ENCODE results near the gene ANKRD23.

ANKRD23 gene

GRCh38 chr2:96837575-96837974 is 6.2 kb downstream of the ANKRD23 start:
- H3K36me3 ChIP-seq = peaks cover 0 to 63% (median 16%) of the 10 kb centered on the region in 3 donors
- no peak for DNase-seq
- H3K27me3 ChIP-seq = no peaks in the 10 kb centered on the region
- H3K9me3 ChIP-seq = no peaks in the 10 kb centered on the region
- intact Hi-C loops (cut with DNase I; ENCODE audit: low total_unique reads) = no loop called here
- no peak overlapping the region for H3K4me3 ChIP-seq
- TF ChIP-seq, protein P1, sequence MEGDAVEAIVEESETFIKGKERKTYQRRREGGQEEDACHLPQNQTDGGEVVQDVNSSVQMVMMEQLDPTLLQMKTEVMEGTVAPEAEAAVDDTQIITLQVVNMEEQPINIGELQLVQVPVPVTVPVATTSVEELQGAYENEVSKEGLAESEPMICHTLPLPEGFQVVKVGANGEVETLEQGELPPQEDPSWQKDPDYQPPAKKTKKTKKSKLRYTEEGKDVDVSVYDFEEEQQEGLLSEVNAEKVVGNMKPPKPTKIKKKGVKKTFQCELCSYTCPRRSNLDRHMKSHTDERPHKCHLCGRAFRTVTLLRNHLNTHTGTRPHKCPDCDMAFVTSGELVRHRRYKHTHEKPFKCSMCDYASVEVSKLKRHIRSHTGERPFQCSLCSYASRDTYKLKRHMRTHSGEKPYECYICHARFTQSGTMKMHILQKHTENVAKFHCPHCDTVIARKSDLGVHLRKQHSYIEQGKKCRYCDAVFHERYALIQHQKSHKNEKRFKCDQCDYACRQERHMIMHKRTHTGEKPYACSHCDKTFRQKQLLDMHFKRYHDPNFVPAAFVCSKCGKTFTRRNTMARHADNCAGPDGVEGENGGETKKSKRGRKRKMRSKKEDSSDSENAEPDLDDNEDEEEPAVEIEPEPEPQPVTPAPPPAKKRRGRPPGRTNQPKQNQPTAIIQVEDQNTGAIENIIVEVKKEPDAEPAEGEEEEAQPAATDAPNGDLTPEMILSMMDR (IDR thresholded peaks at IDR 0.05) = no peak
- no peak overlapping the region for H3K27ac ChIP-seq
- peaks cover 0 to 20% (median 9%) of the 10 kb centered on the region in 4 donors for H3K4me1 ChIP-seq

GRCh38 chr2:96835830-96836229 is 8.0 kb downstream of the ANKRD23 start:
- H3K27me3 ChIP-seq = no peaks in the 10 kb centered on the region
- H3K36me3 ChIP-seq = peaks cover 12 to 69% (median 34%) of the 10 kb centered on the region in 3 donors
- TF ChIP-seq, protein P1 (IDR thresholded peaks at IDR 0.05) = no peak
- intact Hi-C loops (cut with DNase I; ENCODE audit: low total_unique reads) = no loop called here
- no peak for DNase-seq
- H3K4me3 ChIP-seq = no peak overlapping the region
- no peaks in the 10 kb centered on the region for H3K9me3 ChIP-seq
- H3K27ac ChIP-seq = no peak overlapping the region
- peaks cover 0 to 23% (median 11%) of the 10 kb centered on the region in 4 donors for H3K4me1 ChIP-seq

DNA sequence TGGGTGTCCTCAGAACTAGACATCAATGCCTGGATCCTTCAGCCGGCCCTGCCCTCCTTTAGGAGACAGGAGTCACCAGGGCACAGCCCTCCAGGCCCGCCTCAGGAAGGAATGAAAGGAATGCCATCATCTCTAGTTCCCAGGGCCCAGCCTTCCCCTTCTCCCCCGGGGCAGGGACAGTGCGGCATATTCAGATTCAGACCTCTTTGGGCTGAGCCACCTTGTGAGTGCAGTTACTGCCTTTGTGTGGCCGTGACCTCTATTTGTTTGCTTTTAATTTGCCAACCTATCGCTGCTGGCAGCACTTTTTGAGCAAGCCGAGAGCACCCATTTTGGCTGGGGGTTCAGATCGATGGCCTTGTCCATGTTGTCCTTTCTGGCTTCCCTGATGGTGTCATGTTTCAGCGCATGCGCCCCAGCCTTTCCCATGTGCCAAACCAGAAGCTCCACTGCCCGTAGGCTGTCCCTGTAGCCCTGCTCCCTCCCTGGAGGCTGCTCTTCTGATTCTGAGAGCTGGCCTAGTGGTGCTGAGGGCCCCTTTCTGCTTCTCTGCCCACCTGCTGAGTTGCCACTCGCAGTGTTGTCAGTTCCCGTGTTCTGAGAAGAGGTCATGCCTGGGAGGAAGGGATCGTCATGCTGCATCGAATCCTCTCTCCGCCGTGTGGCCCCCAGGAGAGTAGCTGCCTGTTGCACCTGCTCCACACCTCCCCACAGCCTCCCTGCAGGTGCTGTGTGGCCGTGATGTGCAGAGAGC is 10.9 kb downstream of the ANKRD23 start:
- peak overlapping the region in 1 of 2 donors; percentile 59 for H3K27ac ChIP-seq
- H3K4me3 ChIP-seq = no peak overlapping the region
- no peaks in the 10 kb centered on the region for H3K9me3 ChIP-seq
- H3K27me3 ChIP-seq = no peaks in the 10 kb centered on the region
- TF ChIP-seq, protein P1 (IDR thresholded peaks at IDR 0.05) = no peak
- peaks cover 39 to 81% (median 54%) of the 10 kb centered on the region in 3 donors for H3K36me3 ChIP-seq
- intact Hi-C loops (cut with DNase I; ENCODE audit: low total_unique reads) = no loop called here
- H3K4me1 ChIP-seq = peaks cover 0 to 12% (median 8%) of the 10 kb centered on the region in 4 donors
- DNase-seq = peak in 1 of 2 donors; percentile 80

DNA sequence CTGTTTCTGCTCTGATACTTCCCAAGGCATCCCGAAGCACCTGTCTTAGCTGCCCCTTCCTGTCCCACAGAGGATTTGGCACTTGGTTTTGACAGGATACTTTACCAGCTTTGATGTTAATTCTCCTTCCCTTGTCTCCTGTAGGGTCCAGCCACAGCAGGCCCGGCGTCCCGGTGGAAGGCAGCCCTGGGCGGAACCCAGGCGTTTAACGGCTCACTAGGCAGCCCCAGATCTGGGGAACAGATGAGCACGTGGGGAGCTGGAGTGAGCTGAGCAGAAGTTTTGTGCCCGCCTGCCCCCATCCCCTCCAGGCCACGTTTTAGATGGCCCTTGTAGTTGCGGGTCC is 11.4 kb downstream of the ANKRD23 start:
- H3K9me3 ChIP-seq = no peaks in the 10 kb centered on the region
- H3K4me1 ChIP-seq = peaks cover 0 to 12% (median 8%) of the 10 kb centered on the region in 4 donors
- H3K27ac ChIP-seq = peak overlapping the region in 1 of 2 donors; percentile 59
- intact Hi-C loops (cut with DNase I; ENCODE audit: low total_unique reads) = no loop called here
- peaks cover 45 to 81% (median 54%) of the 10 kb centered on the region in 3 donors for H3K36me3 ChIP-seq
- TF ChIP-seq, protein P1 (IDR thresholded peaks at IDR 0.05) = no peak
- H3K27me3 ChIP-seq = no peaks in the 10 kb centered on the region
- no peak for DNase-seq
- no peak overlapping the region for H3K4me3 ChIP-seq

DNA sequence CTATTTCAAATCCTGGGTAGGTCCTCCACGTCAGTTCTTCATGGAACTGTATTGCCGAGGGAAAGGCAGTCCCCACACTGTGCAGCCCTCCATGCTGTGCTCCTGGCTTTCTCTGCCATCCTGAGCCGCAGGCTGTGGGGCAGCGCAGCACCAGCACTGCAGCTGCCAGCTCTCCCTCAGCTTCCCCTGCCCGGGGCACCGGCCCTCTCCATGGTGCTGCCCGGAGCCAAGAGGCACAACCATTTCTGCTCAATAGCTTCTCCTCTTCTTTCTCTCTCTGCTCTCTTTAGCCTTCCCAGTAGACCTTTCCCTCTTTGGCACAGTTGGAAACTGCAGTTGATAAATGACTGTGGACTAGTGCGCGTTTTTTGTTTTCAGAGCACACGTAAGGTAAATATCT is 12.1 kb downstream of the ANKRD23 start:
- no peak overlapping the region for H3K4me3 ChIP-seq
- no peak overlapping the region for H3K27ac ChIP-seq
- TF ChIP-seq, protein P1 (IDR thresholded peaks at IDR 0.05) = no peak
- peaks cover 0 to 12% (median 8%) of the 10 kb centered on the region in 4 donors for H3K4me1 ChIP-seq
- no peaks in the 10 kb centered on the region for H3K9me3 ChIP-seq
- H3K27me3 ChIP-seq = no peaks in the 10 kb centered on the region
- intact Hi-C loops (cut with DNase I; ENCODE audit: low total_unique reads) = no loop called here
- no peak for DNase-seq
- peaks cover 52 to 87% (median 61%) of the 10 kb centered on the region in 3 donors for H3K36me3 ChIP-seq
